BE2C (cell line): ENCODE data around the gene TMEM87B.
A peak's percentile ranks its signal among the peaks of the same experiment; 100 is the strongest.

ENCODE experiments used
- DNase-seq: peaks from one replicate; pipeline ENCODE4 v3.0.0-alpha.2; 2020
- H3K27me3 ChIP-seq: fragments of 250-450 bp; sonication (Bioruptor Pico); 2 replicates; pipeline ENCODE4 v1.5.1; 2020; ENCODE audit warnings: mild to moderate bottlenecking
- H3K36me3 ChIP-seq: fragments of 250-450 bp; sonication (Bioruptor Pico); 2 replicates; pipeline ENCODE4 v1.5.1; 2020; ENCODE audit warnings: mild to moderate bottlenecking
- H3K4me1 ChIP-seq: fragments of 250-450 bp; sonication (Bioruptor Pico); 2 replicates; pipeline ENCODE4 v1.5.1; 2020
- H3K4me3 ChIP-seq: 2 replicates; pipeline ENCODE4 v1.5.1; 2011; ENCODE audit warnings: low read depth, low read length
- H3K9me3 ChIP-seq: fragments of 250-450 bp; sonication (Bioruptor Pico); 2 replicates; pipeline ENCODE4 v1.5.1; 2020
- TF ChIP-seq, protein P1 (sequence below): IDR thresholded peaks from 2 replicates; pipeline ENCODE4 v1.5.1; 2012; ENCODE audit warnings: mild to moderate bottlenecking, low read depth, low read length

TMEM87B gene

DNA sequence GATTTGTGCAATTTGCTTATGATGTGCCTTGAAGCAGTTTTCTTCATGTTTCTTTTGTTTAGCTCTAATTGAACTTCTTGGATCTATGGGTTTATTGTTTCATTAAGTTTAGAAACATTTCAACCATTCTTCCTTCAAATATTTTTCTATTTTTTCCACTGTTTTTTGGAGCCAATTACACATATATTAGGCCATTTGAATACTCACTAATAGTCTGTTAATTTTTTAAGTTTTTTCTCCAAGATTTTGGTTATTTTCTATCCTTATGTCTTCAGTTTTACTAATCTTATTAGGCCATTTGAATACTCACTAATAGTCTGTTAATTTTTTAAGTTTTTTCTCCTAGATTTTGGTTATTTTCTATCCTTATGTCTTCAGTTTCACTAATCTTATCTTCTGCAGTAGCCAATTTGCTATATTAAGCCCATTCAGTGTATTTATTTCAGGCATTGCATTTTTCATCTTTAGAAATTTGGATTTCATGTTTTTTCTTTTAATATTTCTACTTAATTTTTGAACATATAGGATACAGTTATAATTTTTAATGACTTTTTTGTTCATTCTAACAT, 9.5 kb upstream of the TMEM87B start:
- H3K36me3 ChIP-seq = no peaks in the 10 kb centered on the region
- H3K4me3 ChIP-seq = no peak overlapping the region
- TF ChIP-seq, protein P1, sequence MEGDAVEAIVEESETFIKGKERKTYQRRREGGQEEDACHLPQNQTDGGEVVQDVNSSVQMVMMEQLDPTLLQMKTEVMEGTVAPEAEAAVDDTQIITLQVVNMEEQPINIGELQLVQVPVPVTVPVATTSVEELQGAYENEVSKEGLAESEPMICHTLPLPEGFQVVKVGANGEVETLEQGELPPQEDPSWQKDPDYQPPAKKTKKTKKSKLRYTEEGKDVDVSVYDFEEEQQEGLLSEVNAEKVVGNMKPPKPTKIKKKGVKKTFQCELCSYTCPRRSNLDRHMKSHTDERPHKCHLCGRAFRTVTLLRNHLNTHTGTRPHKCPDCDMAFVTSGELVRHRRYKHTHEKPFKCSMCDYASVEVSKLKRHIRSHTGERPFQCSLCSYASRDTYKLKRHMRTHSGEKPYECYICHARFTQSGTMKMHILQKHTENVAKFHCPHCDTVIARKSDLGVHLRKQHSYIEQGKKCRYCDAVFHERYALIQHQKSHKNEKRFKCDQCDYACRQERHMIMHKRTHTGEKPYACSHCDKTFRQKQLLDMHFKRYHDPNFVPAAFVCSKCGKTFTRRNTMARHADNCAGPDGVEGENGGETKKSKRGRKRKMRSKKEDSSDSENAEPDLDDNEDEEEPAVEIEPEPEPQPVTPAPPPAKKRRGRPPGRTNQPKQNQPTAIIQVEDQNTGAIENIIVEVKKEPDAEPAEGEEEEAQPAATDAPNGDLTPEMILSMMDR = no peak
- H3K27me3 ChIP-seq = no peaks in the 10 kb centered on the region
- no peaks in the 10 kb centered on the region for H3K9me3 ChIP-seq
- DNase-seq = no peak
- H3K4me1 ChIP-seq = no peaks in the 10 kb centered on the region; the same call in 1 of the 2 replicates

DNA sequence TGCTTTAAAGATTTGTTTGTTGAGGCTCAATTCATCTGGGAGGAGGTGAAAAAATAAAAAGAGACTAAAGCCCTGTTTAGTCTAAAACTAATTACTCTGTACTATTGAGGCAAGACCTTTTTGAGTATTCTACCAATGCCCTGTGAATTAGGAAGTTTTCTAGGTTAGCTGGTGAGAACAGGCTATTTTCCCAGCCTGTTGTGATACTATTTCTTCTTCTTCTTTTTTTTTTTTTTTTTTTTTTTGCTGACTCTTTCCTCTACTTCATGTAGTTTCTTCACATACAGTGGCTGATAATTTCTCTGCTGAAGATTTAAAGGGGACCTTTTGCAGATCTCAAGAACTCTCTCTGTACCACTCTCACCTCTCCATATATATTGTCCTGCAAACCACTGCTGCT, 8.8 kb upstream of the TMEM87B start:
- TF ChIP-seq, protein P1 = no peak
- Histone ChIP-seq H3K4me1 (no peaks in the 10 kb centered on the region; the same call in 1 of the 2 replicates), H3K36me3 (no peaks in the 10 kb centered on the region), H3K9me3 (no peaks in the 10 kb centered on the region), H3K4me3 (no peak overlapping the region), H3K27me3 (no peaks in the 10 kb centered on the region)
- no peak for DNase-seq

DNA sequence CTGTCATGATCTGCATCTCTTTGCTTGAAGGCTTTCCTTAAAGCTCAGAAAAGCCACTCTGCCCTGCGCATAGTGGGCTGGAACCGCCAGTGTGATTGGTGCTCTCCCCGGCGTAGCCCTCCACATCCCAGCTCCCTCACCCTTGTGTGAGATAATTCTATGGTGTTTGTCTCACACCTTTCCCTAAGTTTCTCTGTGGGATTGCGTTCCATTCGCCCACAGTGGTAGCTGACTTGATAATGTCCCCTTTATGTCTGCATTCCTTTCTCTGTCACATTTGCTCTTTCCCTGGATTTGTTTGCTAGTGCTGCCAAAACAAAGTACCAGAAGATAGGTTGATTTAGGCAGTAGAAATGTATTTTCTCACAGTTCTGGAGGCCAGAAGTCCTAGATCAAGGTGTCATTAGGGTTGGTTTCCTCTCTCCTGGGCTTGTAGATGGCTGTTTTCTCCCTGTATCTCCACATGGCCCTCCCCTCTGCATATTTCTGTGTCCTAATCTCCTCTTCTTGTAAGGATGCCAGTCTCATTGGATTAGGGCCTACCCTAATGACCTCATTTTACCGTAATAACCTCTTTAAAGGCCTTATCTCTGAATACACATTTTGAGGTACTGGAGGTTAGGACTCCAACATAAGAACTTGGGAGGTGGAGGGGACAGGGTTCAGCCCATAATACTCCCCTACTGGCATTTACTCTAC, 7.4 kb upstream of the TMEM87B start:
- DNase-seq = no peak
- H3K27me3 ChIP-seq = no peaks in the 10 kb centered on the region
- H3K36me3 ChIP-seq = no peaks in the 10 kb centered on the region
- no peak overlapping the region for H3K4me3 ChIP-seq
- H3K4me1 ChIP-seq = no peaks in the 10 kb centered on the region; the same call in 1 of the 2 replicates
- no peaks in the 10 kb centered on the region for H3K9me3 ChIP-seq
- TF ChIP-seq, protein P1 = no peak

DNA sequence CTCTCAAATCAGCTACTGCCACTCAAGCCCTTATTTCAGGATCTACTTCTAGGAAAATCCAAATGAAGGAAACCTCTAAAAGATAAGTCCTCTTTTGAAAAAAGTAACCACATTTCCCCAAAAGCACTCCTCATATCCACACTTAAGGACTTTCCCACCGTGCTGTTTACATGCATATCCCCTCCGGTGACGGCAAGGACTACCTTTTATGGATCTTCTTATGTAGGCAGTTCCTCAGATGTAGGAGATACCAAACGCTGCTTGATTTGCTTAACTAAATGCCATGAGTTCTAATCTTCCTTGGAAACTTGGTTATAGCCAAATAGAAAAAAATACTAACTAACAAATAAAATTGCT, 6.9 kb upstream of the TMEM87B start:
- TF ChIP-seq, protein P1 = no peak
- no peaks in the 10 kb centered on the region for H3K9me3 ChIP-seq
- H3K36me3 ChIP-seq = no peaks in the 10 kb centered on the region
- no peak overlapping the region for H3K4me3 ChIP-seq
- no peak for DNase-seq
- no peaks in the 10 kb centered on the region; the same call in 1 of the 2 replicates for H3K4me1 ChIP-seq
- no peaks in the 10 kb centered on the region for H3K27me3 ChIP-seq

DNA sequence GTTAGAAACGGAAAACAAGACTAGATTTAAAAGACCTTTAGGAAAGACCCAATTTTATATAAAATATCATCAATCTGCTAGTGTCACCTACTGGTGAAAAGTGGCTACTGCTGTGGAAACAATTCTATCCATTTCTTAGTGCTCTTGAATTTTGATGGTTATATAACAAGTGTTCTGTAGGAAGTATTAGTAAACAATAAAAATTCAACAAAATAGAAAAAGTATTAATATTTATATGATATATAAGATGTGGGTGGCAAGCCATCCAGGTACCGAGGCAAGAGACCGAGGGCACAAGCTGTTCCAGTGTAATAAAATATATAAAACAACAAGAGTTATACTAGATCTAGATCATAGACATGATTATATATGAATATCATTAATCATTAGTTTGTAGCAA, 6.2 kb upstream of the TMEM87B start:
- no peak overlapping the region for H3K4me3 ChIP-seq
- H3K4me1 ChIP-seq = no peaks in the 10 kb centered on the region; the same call in 1 of the 2 replicates
- TF ChIP-seq, protein P1 = peak; percentile 61
- H3K27me3 ChIP-seq = no peaks in the 10 kb centered on the region
- no peak for DNase-seq
- H3K36me3 ChIP-seq = no peaks in the 10 kb centered on the region
- no peaks in the 10 kb centered on the region for H3K9me3 ChIP-seq

DNA sequence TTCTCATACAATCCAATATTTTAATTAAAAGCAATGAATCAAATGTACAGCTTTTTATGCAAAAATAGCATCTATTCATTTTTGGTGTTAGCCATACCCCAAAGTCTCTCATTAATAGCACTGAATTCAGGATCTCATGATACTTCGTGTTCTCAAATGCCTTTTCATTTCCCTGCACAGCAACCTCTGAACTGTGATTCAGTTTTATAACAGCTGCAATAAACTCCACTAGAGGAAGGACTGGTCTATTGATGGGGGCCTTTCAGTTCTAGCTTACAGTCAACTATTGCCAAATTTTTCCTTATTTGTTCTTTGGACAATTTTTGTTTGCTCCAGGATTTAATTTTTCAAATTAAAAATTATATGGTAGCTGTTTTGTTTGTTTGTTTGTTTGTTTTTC, 4.8 kb upstream of the TMEM87B start:
- TF ChIP-seq, protein P1 = no peak
- Histone ChIP-seq H3K4me1 (no peaks in the 10 kb centered on the region; the same call in 1 of the 2 replicates), H3K9me3 (no peaks in the 10 kb centered on the region), H3K27me3 (no peaks in the 10 kb centered on the region), H3K4me3 (no peak overlapping the region), H3K36me3 (no peaks in the 10 kb centered on the region)
- DNase-seq = no peak
